Kidney glomerular epithelial cell (primary cell): ENCODE measurements around the gene TICAM1.
A peak's percentile ranks its signal among the peaks of the same experiment; 100 is the strongest.
"Not testable (repeated sequence)": the region's sequence is repeated elsewhere in the genome, so short reads cannot be mapped to it uniquely, and the experiment has no call there.

Source experiments
- DNase-seq: peaks from one replicate; lab custom pipeline; 2025; lab: John Stamatoyannopoulos, UW

TICAM1 gene

GRCh38 chr19:4844348-4845179, 13.1 kb upstream of the TICAM1 start:
- peak; percentile 82 for DNase-seq

- no peak for DNase-seq
Observed at GRCh38 chr19:4843647-4843965, 12.1 kb upstream of the TICAM1 start.

- DNase-seq, result no peak
Observed at GRCh38 chr19:4839192-4839591, 7.7 kb upstream of the TICAM1 start.

- no peak for DNase-seq
Observed at GRCh38 chr19:4832776-4833175, 1.3 kb upstream of the TICAM1 start.

GRCh38 chr19:4831979-4832340, 448 bp upstream of the TICAM1 start:
- DNase-seq, result not testable (repeated sequence)

GRCh38 chr19:4830768-4831265, 695 bp downstream of the TICAM1 start:
- no peak for DNase-seq

GRCh38 chr19:4830332-4830731, 1.2 kb downstream of the TICAM1 start:
- no peak for DNase-seq

- no peak for DNase-seq
Observed at GRCh38 chr19:4829001-4829712, 2.4 kb downstream of the TICAM1 start.

- DNase-seq, result no peak
Observed at GRCh38 chr19:4823577-4823976, 7.9 kb downstream of the TICAM1 start.

- DNase-seq, result not testable (repeated sequence)
Observed at GRCh38 chr19:4822354-4822753, 9.2 kb downstream of the TICAM1 start.

- DNase-seq, result no peak
Observed at GRCh38 chr19:4821265-4821664, 10.2 kb downstream of the TICAM1 start.

GRCh38 chr19:4817467-4818277, 13.8 kb downstream of the TICAM1 start:
- DNase-seq, result no peak

GRCh38 chr19:4816950-4817278, 14.6 kb downstream of the TICAM1 start:
- DNase-seq, result no peak

GRCh38 chr19:4816202-4816949, 15.1 kb downstream of the TICAM1 start:
- no peak for DNase-seq

- DNase-seq, result peak; percentile 58
Observed at GRCh38 chr19:4815426-4816201, 15.9 kb downstream of the TICAM1 start.

GRCh38 chr19:4814625-4815425, 16.7 kb downstream of the TICAM1 start:
- DNase-seq, result no peak

- DNase-seq, result peak; percentile 40
Observed at GRCh38 chr19:4811328-4812131, 20.0 kb downstream of the TICAM1 start.

- DNase-seq, result no peak
Observed at GRCh38 chr19:4807188-4807587, 24.3 kb downstream of the TICAM1 start.

GRCh38 chr19:4806384-4806783, 25.1 kb downstream of the TICAM1 start:
- no peak for DNase-seq
